OCI-M2 (cell line): ENCODE measurements around the gene ARHGEF38.

Source experiments
- DNase-seq: peaks from one replicate; lab custom pipeline; 2025; ENCODE audit not compliant: unreplicated experiment; lab: John Stamatoyannopoulos, UW

Gene ARHGEF38

GRCh38 chr4:105558277-105558676 lies 5.9 kb downstream of the ARHGEF38 start:
- no peak for DNase-seq

- DNase-seq, result no peak
These were observed 8.0 kb downstream of the ARHGEF38 start for GRCh38 chr4:105560421-105560848.

GRCh38 chr4:105563352-105563751 lies 10.9 kb downstream of the ARHGEF38 start:
- DNase-seq, result no peak

GRCh38 chr4:105568584-105568983 lies 16.2 kb downstream of the ARHGEF38 start:
- DNase-seq, result no peak

- DNase-seq, result no peak
These were observed 16.8 kb downstream of the ARHGEF38 start for GRCh38 chr4:105569057-105569865.

GRCh38 chr4:105569866-105570236 lies 17.4 kb downstream of the ARHGEF38 start:
- DNase-seq, result no peak

GRCh38 chr4:105572296-105572695 lies 19.9 kb downstream of the ARHGEF38 start:
- DNase-seq, result no peak

GRCh38 chr4:105586638-105587328 lies 34.4 kb downstream of the ARHGEF38 start:
- no peak for DNase-seq

- DNase-seq, result no peak
These were observed 35.4 kb downstream of the ARHGEF38 start for GRCh38 chr4:105587841-105588240.

- DNase-seq, result no peak
These were observed 35.8 kb downstream of the ARHGEF38 start for GRCh38 chr4:105588252-105588651.

- DNase-seq, result no peak
These were observed 39.2 kb downstream of the ARHGEF38 start for GRCh38 chr4:105591573-105591972.

GRCh38 chr4:105594099-105595010 lies 41.9 kb downstream of the ARHGEF38 start:
- DNase-seq, result no peak

GRCh38 chr4:105596684-105597083 lies 44.3 kb downstream of the ARHGEF38 start:
- no peak for DNase-seq

GRCh38 chr4:105598052-105598451 lies 45.6 kb downstream of the ARHGEF38 start:
- DNase-seq, result no peak

GRCh38 chr4:105598787-105599186 lies 46.4 kb downstream of the ARHGEF38 start:
- DNase-seq, result no peak

- DNase-seq, result no peak
These were observed 47.1 kb downstream of the ARHGEF38 start for GRCh38 chr4:105599482-105599881.

GRCh38 chr4:105599932-105600655 lies 47.7 kb downstream of the ARHGEF38 start:
- no peak for DNase-seq

GRCh38 chr4:105600951-105601350 lies 48.5 kb downstream of the ARHGEF38 start:
- DNase-seq, result no peak

GRCh38 chr4:105601406-105601805 lies 49.0 kb downstream of the ARHGEF38 start:
- DNase-seq, result no peak

GRCh38 chr4:105603158-105603557 lies 50.7 kb downstream of the ARHGEF38 start:
- no peak for DNase-seq

- no peak for DNase-seq
These were observed 53.1 kb downstream of the ARHGEF38 start for GRCh38 chr4:105605493-105605892.
